ENCODE results near the gene TTC7B.

The TTC7B gene

GRCh38 chr14:90804292-90805083, 11.7 kb downstream of the TTC7B start:
- no peak for DNase-seq

- DNase-seq = no peak
Measured at GRCh38 chr14:90803249-90803648, 13.0 kb downstream of the TTC7B start.

DNA sequence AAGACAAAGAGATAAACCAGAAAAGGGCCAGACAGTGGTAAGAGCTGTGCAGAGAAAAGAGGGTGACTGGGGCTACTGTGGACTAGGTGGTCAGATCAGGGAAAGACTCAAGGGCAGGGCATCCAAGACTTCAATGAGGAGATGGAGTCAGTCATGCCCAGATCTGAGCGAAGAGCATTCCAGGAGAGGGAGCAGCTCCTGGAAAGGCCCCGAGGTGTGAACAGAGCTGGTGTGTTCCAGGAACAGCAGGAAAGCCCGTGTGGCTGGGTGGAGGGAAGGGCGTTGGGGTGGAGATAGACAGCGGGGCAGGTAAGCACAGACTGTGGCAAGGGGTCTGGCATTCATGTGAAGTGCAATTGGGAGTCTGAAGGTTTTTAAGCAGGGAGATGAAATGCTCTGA, 16.8 kb downstream of the TTC7B start:
- no peak for DNase-seq

- DNase-seq = no peak
Measured at GRCh38 chr14:90797919-90798318, 18.3 kb downstream of the TTC7B start.

DNA sequence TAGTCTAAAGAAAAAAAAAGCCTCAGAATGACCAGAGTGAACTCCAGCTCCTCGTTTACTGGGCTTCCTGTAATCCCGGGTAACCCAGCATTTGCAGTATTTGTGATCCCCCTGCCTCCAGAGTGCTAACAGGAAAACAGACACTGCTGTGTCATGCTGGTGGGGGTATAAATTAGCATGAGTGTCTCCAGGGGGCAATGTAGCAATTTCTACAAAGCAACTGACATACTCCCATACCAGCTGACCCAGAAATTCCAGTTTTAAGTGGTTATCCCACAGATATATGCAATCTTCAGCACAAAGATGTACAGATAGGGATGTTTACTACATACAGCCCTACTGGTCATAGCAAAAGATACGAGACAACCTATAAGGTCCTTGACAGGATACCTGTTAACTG, 18.8 kb downstream of the TTC7B start:
- DNase-seq = peak; percentile 34

DNA sequence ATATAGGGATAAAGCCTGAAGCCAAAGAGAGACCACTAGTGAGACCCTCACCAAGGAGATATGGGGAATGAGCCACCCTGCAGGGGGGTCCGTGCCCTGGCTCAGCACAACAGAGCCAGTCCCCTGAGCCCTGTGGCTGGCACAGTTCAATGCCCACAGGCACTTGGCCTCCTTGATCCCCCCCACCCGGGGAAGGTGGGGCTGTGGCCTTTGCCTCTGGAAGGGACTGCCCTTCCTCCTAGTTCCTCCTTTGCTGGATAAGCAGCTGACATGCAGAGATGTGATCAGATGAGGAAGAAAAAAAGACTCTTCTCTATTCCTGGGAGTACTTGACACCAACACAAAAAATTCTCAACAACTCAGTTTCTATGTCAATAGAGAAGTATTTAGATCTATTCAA, 19.9 kb downstream of the TTC7B start:
- DNase-seq = no peak

- peak; percentile 84 for DNase-seq
Measured at GRCh38 chr14:90795744-90796143, 20.5 kb downstream of the TTC7B start.

GRCh38 chr14:90791486-90791885, 24.7 kb downstream of the TTC7B start:
- no peak for DNase-seq

DNA sequence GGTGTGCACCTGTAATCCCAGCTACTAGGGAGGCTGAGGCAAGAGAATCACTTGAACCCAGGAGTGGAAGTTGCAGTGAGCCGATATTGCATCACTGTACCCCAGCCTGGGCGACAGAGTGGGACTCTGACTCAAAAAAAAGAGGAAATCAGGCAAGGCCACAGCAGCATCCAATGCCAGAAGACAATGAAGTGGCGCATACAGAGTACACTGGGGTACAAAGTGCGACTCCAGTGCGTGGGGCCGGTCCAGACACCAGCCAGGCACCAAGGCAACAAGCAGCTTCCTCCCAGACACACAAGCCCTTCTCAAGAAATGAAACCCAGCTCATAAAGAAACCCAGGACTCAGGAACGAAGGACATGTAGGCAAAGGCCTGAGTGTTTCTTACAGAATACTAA, 28.2 kb downstream of the TTC7B start:
- DNase-seq = no peak

DNA sequence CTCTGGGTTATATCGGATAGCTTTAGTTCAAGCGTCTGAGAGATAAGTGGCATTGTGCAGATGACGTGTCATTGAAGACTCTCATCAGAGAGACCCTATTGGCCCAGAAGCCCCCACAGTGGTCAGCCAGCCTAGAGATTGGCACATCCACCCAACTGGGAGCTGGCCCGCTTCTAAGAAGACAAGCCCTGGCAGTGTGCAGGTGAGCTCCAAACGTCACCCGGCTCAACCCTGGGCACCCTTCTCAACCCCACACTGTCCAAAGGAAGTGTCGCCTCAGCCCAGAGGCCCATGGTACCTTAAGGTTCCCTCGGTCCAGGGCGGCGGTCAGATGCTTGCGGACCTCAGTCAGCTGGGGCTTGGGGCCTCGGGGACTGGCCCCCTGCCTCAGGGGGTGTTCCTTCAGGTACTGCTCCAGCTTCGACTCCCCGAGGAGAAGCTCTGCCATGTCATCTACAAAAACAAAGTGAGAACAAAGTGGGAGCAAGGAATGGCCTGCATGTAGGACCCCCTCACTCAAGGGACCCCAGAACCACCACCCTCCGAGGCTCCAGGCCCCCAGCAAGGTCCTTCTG, 30.3 kb downstream of the TTC7B start:
- no peak for DNase-seq

DNA sequence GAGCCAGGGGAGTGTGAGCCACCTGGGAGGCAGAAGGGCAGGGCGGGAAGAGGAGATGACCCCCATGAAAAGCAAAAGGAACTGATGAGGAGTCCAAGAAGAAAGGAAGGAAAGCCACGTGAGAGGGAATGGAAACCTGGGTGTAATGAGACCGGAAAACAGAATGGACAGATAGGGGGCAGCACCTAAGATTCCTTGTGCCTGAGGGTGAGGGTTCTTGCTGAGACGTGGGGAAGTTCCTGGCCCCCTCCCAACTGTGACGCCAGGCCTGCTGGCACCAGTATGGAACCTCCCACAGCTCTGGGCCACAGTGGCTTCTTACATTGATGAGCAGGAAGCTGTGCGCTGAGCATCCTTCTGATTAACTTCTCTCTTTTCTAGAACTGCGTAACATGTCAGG, 30.8 kb downstream of the TTC7B start:
- DNase-seq = peak; percentile 15

GRCh38 chr14:90784621-90785270, 31.5 kb downstream of the TTC7B start:
- no peak for DNase-seq

- no peak for DNase-seq
Measured at GRCh38 chr14:90783344-90783743, 32.9 kb downstream of the TTC7B start.

DNA sequence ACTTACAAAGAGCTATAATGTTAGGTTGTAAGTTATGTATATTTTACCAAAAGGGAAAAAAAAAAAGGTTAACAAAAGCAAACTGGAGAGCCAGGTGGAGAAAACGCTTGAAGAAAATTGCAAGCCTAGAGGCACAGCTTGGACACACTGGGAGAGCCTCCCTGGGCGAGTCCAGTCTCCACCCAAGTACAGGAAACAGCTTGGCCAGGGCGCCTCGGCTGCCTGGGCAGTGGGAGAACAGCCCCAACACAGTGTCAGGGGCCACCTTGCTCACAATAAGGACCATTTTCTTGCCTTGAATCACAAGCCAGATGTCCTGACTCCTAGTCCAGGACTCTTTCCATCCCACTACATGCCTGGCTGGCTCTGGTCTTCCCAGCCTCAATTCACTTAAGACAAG, 33.3 kb downstream of the TTC7B start:
- no peak for DNase-seq

DNA sequence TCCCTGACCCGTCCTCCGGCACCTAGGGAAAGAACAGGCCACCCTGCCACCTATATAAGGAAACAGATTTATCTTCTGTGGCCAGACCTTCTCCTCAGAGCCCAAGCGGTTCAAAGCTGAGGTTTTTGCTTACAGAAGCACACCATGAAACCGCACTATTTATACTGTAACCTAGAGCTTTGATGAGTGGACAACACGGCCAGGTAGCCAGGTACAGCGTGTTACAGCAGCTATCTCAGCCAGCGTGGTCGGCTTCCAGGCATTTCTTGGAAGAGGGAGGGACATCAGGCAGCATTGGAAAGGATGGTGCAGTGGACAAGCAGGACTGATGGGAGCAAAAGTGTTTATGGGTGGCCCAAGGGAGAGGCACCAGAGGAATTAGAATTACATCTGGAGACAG, 34.4 kb downstream of the TTC7B start:
- no peak for DNase-seq

DNA sequence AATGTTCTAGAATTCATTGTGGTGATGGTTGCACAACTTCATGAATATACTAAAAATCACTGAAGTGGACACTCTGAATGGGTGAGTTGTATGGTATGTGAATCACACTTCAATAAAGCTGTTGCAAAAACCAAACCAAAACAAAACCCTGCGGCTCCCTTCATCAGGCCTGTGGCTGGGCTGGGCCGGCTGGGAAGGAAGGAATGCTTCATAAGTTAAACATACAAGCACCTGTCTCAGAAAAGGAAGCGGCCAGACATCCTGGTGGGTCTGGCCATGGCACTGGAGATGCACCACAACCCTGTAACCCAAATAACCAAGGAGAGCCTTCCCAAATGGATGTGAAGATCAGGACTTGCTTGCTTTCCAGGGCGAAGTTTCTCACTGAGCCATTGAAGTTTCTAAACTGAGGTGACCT, 34.9 kb downstream of the TTC7B start:
- DNase-seq = peak; percentile 36

GRCh38 chr14:90780519-90780918, 35.7 kb downstream of the TTC7B start:
- DNase-seq = no peak

GRCh38 chr14:90778571-90779255, 37.5 kb downstream of the TTC7B start:
- DNase-seq = no peak

DNA sequence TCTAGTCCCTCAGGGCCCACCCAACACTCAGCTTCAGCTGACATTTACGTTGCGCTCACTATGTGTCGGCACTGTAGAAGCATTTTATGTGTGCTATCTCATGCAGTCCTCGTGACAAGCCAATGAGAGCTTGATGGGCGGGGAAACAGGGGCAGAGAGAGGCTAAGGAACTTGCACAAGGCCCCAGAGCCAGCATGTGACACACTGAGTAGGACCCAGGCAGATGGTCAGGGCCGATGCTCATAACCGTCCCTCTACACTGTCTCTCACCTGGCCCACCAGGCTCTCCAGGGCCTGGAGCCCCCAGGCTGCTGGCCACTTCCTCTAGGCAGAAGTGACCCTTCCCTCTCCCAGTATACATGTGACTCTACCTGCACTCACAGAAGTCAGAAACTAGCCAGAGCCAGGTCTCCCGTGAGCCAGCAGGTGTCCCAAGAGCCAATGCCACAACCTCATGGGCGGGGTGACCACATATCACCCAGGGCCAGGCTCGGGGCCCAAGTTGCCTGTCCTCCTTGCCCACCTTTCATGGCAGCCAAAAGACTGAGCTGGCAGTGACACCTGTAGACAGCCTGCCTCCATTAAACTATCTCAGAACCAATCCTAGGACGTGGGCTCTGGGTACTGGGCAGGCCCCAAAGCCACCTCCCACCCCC, 38.3 kb downstream of the TTC7B start:
- no peak for DNase-seq

DNA sequence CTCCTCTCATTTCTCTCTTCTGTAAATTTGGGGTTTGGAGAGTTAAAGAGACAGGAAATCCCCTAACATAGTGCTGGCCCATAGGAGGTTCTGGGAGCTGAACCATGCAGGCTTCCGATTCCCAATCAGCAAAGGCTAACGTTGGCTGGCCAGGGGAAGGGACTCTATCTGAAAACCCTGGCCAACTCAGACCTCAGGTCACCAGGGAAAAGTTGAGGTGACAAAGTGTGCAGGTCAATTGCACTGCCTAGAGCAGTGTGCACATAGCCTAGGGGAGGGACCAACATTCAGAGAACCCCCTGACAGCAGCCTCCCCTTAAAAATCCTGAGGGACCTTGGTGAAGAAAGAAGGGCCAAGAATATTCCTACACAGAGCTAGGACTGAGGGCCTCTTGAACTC, 38.9 kb downstream of the TTC7B start:
- no peak for DNase-seq

GRCh38 chr14:90775441-90775840, 40.8 kb downstream of the TTC7B start:
- no peak for DNase-seq

DNA sequence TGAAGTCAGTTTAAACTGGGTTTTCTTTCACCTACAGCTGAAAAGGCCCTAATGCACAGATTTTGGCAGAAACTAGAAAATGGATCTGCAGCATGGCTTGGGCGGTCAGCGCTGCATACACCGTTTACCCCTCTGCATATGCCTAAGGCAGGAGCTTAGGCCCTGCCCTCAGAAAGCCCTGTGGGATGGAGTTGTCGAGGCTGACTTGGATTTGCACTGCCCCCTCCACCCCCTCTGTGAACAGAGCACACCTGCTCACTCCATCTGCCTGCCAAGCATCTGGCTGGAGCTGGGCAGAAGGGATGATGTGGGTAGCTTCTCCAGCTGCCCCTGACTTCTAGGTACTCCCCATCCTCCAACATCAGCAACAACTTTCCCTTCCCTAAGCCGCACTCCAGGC, 41.9 kb downstream of the TTC7B start:
- DNase-seq = no peak

DNA sequence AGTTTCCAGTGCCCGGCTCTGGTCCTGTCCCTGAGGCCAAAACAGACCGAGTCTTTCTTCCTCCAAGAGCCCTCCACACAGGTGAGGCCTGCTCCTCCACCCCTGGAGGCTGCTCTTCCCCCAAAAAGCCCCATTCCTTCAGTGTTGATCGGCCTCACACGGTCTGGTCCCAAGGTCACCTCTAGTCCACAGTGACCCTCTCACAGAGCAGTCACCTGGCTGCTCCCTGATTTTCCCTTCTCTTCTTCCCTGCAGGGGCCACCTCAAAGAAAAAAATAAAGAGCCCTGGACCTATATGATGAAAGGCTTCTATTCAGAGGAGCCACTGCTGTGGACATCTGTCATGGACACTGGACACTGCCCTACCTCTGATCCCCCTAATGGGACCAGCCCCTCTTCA, 42.5 kb downstream of the TTC7B start:
- no peak for DNase-seq
